Measurements from ENCODE around the gene TTC23L. TPM values are rescaled to one million over a fixed set of nuclear protein-coding genes. Genes with fewer than 3 reads are reported as not detected.

The TTC23L gene
- total RNA-seq, 3 donors from 2014 or later: 0.29 to 0.43 TPM; not detected in 1

DNA sequence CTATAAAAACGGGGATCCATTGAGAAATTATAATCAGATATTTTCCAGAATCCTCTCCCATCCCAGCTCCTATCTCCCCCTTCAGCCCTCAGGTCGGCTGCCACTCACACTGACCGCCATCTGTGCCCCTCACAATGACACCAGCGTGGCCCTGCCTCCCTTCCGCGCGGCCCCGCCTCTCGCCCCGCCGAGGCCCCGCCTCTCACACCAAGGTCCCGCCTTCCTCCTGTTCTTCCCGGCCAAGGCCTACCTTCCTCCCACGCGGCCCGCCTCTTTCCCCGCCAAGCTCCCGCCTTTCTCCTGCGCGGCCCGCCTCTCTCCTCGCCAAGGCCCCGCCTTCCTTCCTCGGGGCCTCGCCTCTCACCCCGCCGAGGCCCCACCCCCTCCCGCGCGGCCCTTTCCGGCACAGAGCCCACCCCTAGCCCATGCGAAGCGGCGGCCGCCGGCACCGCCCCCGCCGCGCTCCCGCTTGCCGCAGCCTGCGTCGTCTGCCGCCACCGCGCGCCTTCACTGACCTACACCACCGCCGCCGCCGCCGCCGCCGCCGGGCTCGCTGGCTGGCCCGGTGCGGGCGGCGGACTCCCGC lies 90.3 kb downstream of the TTC23L start, which contains the start of gene DNAJC21:
TSS of gene DNAJC21 (plus strand) at position 426 of the 586 bp plus-strand sequence. CDS start 261 bp downstream, outside the sequence.
- Histone ChIP-seq H3K36me3 (ENCODE audit: low read depth) (no peaks in the 10 kb centered on the region), H3K4me1 (ENCODE audit: low read depth) (peaks cover 14% of the 10 kb centered on the region), H3K9me3 (no peaks in the 10 kb centered on the region), H3K4me3 (peak within 1 kb of the TSS; percentile 58)
- DNase-seq (peak; percentile 97 to 99 (median 99)), ATAC-seq (peak; percentile 96)
- intact Hi-C loops (cut with DNase I, micrococcal nuclease): no loop called here
- TF ChIP-seq, protein P1, sequence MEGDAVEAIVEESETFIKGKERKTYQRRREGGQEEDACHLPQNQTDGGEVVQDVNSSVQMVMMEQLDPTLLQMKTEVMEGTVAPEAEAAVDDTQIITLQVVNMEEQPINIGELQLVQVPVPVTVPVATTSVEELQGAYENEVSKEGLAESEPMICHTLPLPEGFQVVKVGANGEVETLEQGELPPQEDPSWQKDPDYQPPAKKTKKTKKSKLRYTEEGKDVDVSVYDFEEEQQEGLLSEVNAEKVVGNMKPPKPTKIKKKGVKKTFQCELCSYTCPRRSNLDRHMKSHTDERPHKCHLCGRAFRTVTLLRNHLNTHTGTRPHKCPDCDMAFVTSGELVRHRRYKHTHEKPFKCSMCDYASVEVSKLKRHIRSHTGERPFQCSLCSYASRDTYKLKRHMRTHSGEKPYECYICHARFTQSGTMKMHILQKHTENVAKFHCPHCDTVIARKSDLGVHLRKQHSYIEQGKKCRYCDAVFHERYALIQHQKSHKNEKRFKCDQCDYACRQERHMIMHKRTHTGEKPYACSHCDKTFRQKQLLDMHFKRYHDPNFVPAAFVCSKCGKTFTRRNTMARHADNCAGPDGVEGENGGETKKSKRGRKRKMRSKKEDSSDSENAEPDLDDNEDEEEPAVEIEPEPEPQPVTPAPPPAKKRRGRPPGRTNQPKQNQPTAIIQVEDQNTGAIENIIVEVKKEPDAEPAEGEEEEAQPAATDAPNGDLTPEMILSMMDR (IDR thresholded peaks at IDR 0.05): no peak

DNA sequence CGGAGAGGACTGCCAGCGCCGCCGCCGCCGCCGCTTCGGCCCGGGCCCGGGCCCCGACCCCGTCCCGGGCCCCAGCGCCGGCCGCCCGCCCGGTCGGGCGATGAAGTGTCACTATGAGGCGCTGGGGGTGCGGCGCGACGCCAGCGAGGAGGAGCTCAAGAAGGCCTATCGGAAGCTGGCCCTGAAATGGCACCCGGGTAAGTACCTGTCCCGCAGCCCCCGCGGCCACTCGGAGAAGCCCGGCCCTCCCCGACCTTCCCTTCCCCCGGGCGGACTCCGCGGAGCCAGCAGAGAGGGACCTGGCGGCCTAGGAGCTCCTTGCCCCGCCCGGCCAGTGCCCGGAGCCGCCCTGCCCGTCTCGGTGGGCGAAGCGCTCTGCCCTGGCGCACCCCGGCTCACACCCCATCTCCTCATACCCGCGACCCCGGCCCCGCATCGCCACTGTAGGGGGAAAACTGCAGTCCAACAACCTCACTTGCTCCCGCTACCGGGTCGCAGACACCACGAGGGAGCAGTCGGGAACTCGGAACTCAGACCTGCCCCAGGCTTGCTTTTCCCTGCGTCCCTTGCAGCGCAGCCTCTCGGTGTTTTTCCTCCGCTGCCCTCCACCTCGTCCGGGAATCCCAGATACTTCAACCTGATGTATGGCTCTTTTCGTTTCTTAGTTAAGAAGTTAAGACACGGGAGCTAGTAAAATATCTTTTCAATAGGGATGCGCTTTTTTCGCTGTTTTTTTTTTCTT lies 90.9 kb downstream of the TTC23L start:
- peaks cover 14% of the 10 kb centered on the region for H3K4me1 ChIP-seq (ENCODE audit: low read depth)
- DNase-seq (peak; percentile 90 to 94 (median 92)), ATAC-seq (peak; percentile 80)
- peak overlapping the region; percentile 58 for H3K4me3 ChIP-seq
- H3K9me3 ChIP-seq: no peaks in the 10 kb centered on the region
- no peaks in the 10 kb centered on the region for H3K36me3 ChIP-seq (ENCODE audit: low read depth)
- TF ChIP-seq, protein P1 (IDR thresholded peaks at IDR 0.05): no peak
- intact Hi-C loops (cut with DNase I, micrococcal nuclease): no loop called here

DNA sequence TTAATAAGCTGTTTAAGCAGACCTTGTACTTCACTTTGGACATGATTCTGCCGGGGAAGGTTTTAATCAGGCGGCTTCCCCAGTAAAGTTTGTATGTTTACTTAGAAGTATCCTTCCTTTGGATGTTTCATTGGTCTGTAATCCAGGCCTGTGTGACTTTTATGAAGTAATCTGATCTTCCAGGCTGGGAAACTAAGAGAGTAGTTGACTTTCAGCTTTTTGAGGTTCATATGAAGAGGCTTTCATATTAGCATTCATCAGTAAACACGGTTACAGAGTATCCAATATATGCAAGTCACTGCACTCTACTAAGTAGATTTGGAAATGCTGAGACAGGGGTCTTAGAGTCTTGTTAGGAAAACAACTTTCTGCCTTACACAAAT lies 91.5 kb downstream of the TTC23L start:
- intact Hi-C loops (cut with DNase I, micrococcal nuclease): no loop called here
- no peak for DNase-seq
- no peaks in the 10 kb centered on the region for H3K36me3 ChIP-seq (ENCODE audit: low read depth)
- peak overlapping the region; percentile 58 for H3K4me3 ChIP-seq
- no peak for ATAC-seq
- peaks cover 14% of the 10 kb centered on the region for H3K4me1 ChIP-seq (ENCODE audit: low read depth)
- TF ChIP-seq, protein P1 (IDR thresholded peaks at IDR 0.05): no peak
- H3K9me3 ChIP-seq: no peaks in the 10 kb centered on the region

- ATAC-seq (no peak), DNase-seq (no peak)
- Histone ChIP-seq H3K9me3 (no peaks in the 10 kb centered on the region), H3K36me3 (ENCODE audit: low read depth) (no peaks in the 10 kb centered on the region), H3K4me3 (no peak overlapping the region), H3K4me1 (ENCODE audit: low read depth) (peaks cover 14% of the 10 kb centered on the region)
- intact Hi-C loops (cut with DNase I, micrococcal nuclease): no loop called here
- TF ChIP-seq, protein P1 (IDR thresholded peaks at IDR 0.05): no peak
Measured at GRCh38 chr5:34930870-34931269, 91.9 kb downstream of the TTC23L start.

- intact Hi-C loops (cut with DNase I, micrococcal nuclease): no loop called here
- TF ChIP-seq, protein P1 (IDR thresholded peaks at IDR 0.05): no peak
- no peak for ATAC-seq
Measured at GRCh38 chr5:34932947-34933346, 94.0 kb downstream of the TTC23L start.

More at GRCh38 chr5:34932947-34933346, 94.0 kb downstream of the TTC23L start:
- H3K36me3 ChIP-seq (ENCODE audit: low read depth): no peaks in the 10 kb centered on the region
- no peaks in the 10 kb centered on the region for H3K9me3 ChIP-seq
- no peak overlapping the region for H3K4me3 ChIP-seq
- no peak for DNase-seq
- H3K4me1 ChIP-seq (ENCODE audit: low read depth): peaks cover 14% of the 10 kb centered on the region

All from mucosa of descending colon (tissue), 3 donors.